Liver (tissue), 9 donors: ENCODE measurements around the gene UBASH3A. TPM values are rescaled to one million over a fixed set of nuclear protein-coding genes. Genes with fewer than 3 reads are reported as not detected.

Source experiments
- DNase-seq: peaks from one replicate; pipeline ENCODE4 v3.0.0-alpha.2; 2017; ENCODE audit warnings: low spot score
- H3K27ac ChIP-seq, 2 donors: one replicate each; pipeline ENCODE4 v1.7.0; 2013; ENCODE audit warnings: inconsistent platforms in 2 of 2, low read length in 2 of 2, control low read depth in 1 of 2, low read depth in 1 of 2, mild to moderate bottlenecking in 1 of 2
- H3K27me3 ChIP-seq, 4 donors: one replicate each; pipeline versions ENCODE4 v1.6.1 to v1.7.0; 2013; ENCODE audit warnings: low read length in 3 of 4, inconsistent platforms in 1 of 4, mild to moderate bottlenecking in 1 of 4, moderate library complexity in 1 of 4; ENCODE audit not compliant: control insufficient read depth in 4 of 4, insufficient read depth in 4 of 4
- H3K36me3 ChIP-seq, 4 donors: one replicate each; pipeline versions ENCODE4 v1.6.1 to v1.7.0; 2013; ENCODE audit warnings: low read length in 3 of 4, mild to moderate bottlenecking in 3 of 4, low read depth in 1 of 4, moderate library complexity in 1 of 4; ENCODE audit not compliant: control insufficient read depth in 4 of 4, insufficient read depth in 3 of 4
- H3K4me1 ChIP-seq, 4 donors: one replicate each; pipeline versions ENCODE4 v1.6.1 to v1.7.0; 2013; ENCODE audit warnings: low read length in 3 of 4, mild to moderate bottlenecking in 3 of 4, moderate library complexity in 1 of 4; ENCODE audit not compliant: control insufficient read depth in 4 of 4, insufficient read depth in 4 of 4
- H3K4me3 ChIP-seq, 3 donors: one replicate each; pipeline versions ENCODE4 v1.6.1 to v1.7.0; 2013; ENCODE audit warnings: low read length in 3 of 3, control low read depth in 1 of 3, low read depth in 1 of 3, mild to moderate bottlenecking in 1 of 3
- H3K9ac ChIP-seq, 2 donors: one replicate each; pipeline ENCODE4 v1.7.0; 2013; ENCODE audit warnings: low read length in 2 of 2, mild to moderate bottlenecking in 2 of 2, moderate library complexity in 2 of 2, control low read depth in 1 of 2, low read depth in 1 of 2
- H3K9me3 ChIP-seq, 4 donors: one replicate each; pipeline versions ENCODE4 v1.6.1 to v1.7.0; 2013; ENCODE audit warnings: low read length in 3 of 4; ENCODE audit not compliant: control insufficient read depth in 4 of 4
- EGR1 ChIP-seq, 2 donors: IDR thresholded peaks; 2 replicates each; pipeline ENCODE4 v1.6.1; 2016 to 2018; ENCODE audit warnings: antibody characterized with exemption in 2 of 2, low read depth in 2 of 2
- FOXA1 ChIP-seq: IDR thresholded peaks from 2 replicates; pipeline ENCODE4 v1.6.1; 2016; ENCODE audit warnings: antibody characterized with exemption
- FOXA2 ChIP-seq: IDR thresholded peaks from 2 replicates; pipeline ENCODE4 v1.6.1; 2016; ENCODE audit warnings: antibody characterized with exemption
- GABPA ChIP-seq, 2 donors: IDR thresholded peaks in 1 of 2; conservative IDR thresholded peaks in 1 of 2; 2 replicates each; pipeline ENCODE4 v1.6.1; 2016; ENCODE audit warnings: antibody characterized with exemption in 2 of 2, mild to moderate bottlenecking in 1 of 2, moderate library complexity in 1 of 2
- HNF4A ChIP-seq, 2 donors: conservative IDR thresholded peaks; 2 replicates each; pipeline ENCODE4 v1.6.1; 2016; ENCODE audit warnings: antibody characterized with exemption in 2 of 2, mild to moderate bottlenecking in 2 of 2
- HNF4G ChIP-seq: IDR thresholded peaks from 2 replicates; pipeline ENCODE4 v1.6.1; 2016; ENCODE audit warnings: antibody characterized with exemption
- JUND ChIP-seq, 2 donors: IDR thresholded peaks; 2 replicates each; pipeline ENCODE4 v1.6.1; 2016; ENCODE audit warnings: antibody characterized with exemption in 2 of 2
- NR2F2 ChIP-seq: IDR thresholded peaks from 2 replicates; pipeline ENCODE4 v1.6.1; 2016; ENCODE audit warnings: antibody characterized with exemption
- RAD21 ChIP-seq, 2 donors: IDR thresholded peaks; 2 replicates each; pipeline ENCODE4 v1.6.1; 2016; ENCODE audit warnings: antibody characterized with exemption in 2 of 2, mild to moderate bottlenecking in 2 of 2
- RXRA ChIP-seq, 2 donors: IDR thresholded peaks; 2 replicates each; pipeline ENCODE4 v1.6.1; 2017 to 2018; ENCODE audit warnings: antibody characterized with exemption in 2 of 2, mild to moderate bottlenecking in 1 of 2
- SP1 ChIP-seq: IDR thresholded peaks from 2 replicates; pipeline ENCODE4 v1.6.1; 2018; ENCODE audit warnings: antibody characterized with exemption, mild to moderate bottlenecking
- TAF1 ChIP-seq: conservative IDR thresholded peaks from 2 replicates; pipeline ENCODE4 v1.6.1; 2016; ENCODE audit warnings: antibody characterized with exemption, mild to moderate bottlenecking
- YY1 ChIP-seq: IDR thresholded peaks from 2 replicates; pipeline ENCODE4 v1.6.1; 2016; ENCODE audit warnings: antibody characterized with exemption, mild to moderate bottlenecking
- ZBTB33 ChIP-seq: IDR thresholded peaks from 2 replicates; pipeline ENCODE4 v1.6.1; 2016; ENCODE audit warnings: antibody characterized with exemption
- WGBS: extraction: QIAGEN DNeasy Blood & Tissue Kit; methylation state at CpG from one replicate; pipeline ENCODE4 v1.1.7; 2013; 5-methylcytosine and 5-hydroxymethylcytosine counted together
- polyA plus RNA-seq, 2 donors: library from polyadenylated mRNA; stranded (reverse) in 1 of 2; unstranded in 1 of 2; fragments of 200-250 nt in 1 of 2; fragments of >200 nt in 1 of 2; fragmentation: Nextera tagmentation in 1 of 2; extraction: Ambion mirVana in 1 of 2; gene quantifications; one replicate each; pipeline versions ENCODE4 v1.2.1 to v1.2.3, GENCODE V29; 2013 to 2015
- total RNA-seq, 2 donors: library from RNA; depleted of rRNA; stranded (reverse); fragments of >200 nt; gene quantifications; one replicate each; pipeline ENCODE4 v1.2.3, GENCODE V29; 2014
- TF ChIP-seq, protein P1 (sequence below): IDR thresholded peaks from 2 replicates; pipeline ENCODE4 v1.6.1; 2016; ENCODE audit warnings: antibody characterized with exemption, mild to moderate bottlenecking
- TF ChIP-seq, protein P2 (sequence below): IDR thresholded peaks from 2 replicates; pipeline ENCODE4 v1.6.1; 2016; ENCODE audit warnings: antibody characterized with exemption
- TF ChIP-seq, protein P3 (sequence below): fragments of 150-350 bp; IDR thresholded peaks from 2 replicates; pipeline ENCODE4 v1.5.1; 2017; ENCODE audit warnings: improper control_type of control experiment, low read depth, low read length; ENCODE audit not compliant: missing input control
- TF ChIP-seq, protein P4 (sequence below): IDR thresholded peaks from 2 replicates; pipeline ENCODE4 v1.6.1; 2016; ENCODE audit warnings: antibody characterized with exemption
- donor health status: healthy.
- donor health status: healthy.
- donor health status: healthy.
- donor health status: healthy.
- donor health status: healthy.

The UBASH3A gene
- total and polyA plus RNA-seq, 4 donors = 0.10 to 0.75 (median 0.45) TPM

GRCh38 chr21:42429856-42430255, 26.2 kb downstream of the UBASH3A start:
- 39% methylated on average over 9 of the region's 9 CpGs for WGBS
- Histone ChIP-seq H3K4me1 (no peaks in the 10 kb centered on the region), H3K9me3 (peaks cover 0 to 3% (median 0%) of the 10 kb centered on the region in 4 donors), H3K9ac (no peak overlapping the region), H3K4me3 (no peak overlapping the region), H3K27me3 (no peaks in the 10 kb centered on the region), H3K27ac (no peak overlapping the region), H3K36me3 (no peaks in the 10 kb centered on the region)
- TF ChIP-seq RAD21 (IDR thresholded peaks at IDR 0.05) (no peak), SP1 (no peak), JUND (IDR thresholded peaks at IDR 0.05) (no peak), YY1 (no peak), FOXA2 (no peak), FOXA1 (no peak), TAF1 (no peak), RXRA (IDR thresholded peaks at IDR 0.05) (no peak), GABPA (IDR thresholded peaks at IDR 0.05 in 1 of 2, conservative IDR thresholded peaks at IDR 0.05 in 1 of 2) (no peak), HNF4G (no peak), NR2F2 (no peak), ZBTB33 (no peak), EGR1 (IDR thresholded peaks at IDR 0.05; ENCODE audit: low read depth in 2 of 2) (no peak), HNF4A (conservative IDR thresholded peaks at IDR 0.05) (no peak)
- TF ChIP-seq, protein P1, sequence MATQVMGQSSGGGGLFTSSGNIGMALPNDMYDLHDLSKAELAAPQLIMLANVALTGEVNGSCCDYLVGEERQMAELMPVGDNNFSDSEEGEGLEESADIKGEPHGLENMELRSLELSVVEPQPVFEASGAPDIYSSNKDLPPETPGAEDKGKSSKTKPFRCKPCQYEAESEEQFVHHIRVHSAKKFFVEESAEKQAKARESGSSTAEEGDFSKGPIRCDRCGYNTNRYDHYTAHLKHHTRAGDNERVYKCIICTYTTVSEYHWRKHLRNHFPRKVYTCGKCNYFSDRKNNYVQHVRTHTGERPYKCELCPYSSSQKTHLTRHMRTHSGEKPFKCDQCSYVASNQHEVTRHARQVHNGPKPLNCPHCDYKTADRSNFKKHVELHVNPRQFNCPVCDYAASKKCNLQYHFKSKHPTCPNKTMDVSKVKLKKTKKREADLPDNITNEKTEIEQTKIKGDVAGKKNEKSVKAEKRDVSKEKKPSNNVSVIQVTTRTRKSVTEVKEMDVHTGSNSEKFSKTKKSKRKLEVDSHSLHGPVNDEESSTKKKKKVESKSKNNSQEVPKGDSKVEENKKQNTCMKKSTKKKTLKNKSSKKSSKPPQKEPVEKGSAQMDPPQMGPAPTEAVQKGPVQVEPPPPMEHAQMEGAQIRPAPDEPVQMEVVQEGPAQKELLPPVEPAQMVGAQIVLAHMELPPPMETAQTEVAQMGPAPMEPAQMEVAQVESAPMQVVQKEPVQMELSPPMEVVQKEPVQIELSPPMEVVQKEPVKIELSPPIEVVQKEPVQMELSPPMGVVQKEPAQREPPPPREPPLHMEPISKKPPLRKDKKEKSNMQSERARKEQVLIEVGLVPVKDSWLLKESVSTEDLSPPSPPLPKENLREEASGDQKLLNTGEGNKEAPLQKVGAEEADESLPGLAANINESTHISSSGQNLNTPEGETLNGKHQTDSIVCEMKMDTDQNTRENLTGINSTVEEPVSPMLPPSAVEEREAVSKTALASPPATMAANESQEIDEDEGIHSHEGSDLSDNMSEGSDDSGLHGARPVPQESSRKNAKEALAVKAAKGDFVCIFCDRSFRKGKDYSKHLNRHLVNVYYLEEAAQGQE = no peak
- TF ChIP-seq, protein P2, sequence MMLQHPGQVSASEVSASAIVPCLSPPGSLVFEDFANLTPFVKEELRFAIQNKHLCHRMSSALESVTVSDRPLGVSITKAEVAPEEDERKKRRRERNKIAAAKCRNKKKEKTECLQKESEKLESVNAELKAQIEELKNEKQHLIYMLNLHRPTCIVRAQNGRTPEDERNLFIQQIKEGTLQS = no peak
- TF ChIP-seq, protein P3, sequence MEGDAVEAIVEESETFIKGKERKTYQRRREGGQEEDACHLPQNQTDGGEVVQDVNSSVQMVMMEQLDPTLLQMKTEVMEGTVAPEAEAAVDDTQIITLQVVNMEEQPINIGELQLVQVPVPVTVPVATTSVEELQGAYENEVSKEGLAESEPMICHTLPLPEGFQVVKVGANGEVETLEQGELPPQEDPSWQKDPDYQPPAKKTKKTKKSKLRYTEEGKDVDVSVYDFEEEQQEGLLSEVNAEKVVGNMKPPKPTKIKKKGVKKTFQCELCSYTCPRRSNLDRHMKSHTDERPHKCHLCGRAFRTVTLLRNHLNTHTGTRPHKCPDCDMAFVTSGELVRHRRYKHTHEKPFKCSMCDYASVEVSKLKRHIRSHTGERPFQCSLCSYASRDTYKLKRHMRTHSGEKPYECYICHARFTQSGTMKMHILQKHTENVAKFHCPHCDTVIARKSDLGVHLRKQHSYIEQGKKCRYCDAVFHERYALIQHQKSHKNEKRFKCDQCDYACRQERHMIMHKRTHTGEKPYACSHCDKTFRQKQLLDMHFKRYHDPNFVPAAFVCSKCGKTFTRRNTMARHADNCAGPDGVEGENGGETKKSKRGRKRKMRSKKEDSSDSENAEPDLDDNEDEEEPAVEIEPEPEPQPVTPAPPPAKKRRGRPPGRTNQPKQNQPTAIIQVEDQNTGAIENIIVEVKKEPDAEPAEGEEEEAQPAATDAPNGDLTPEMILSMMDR = no peak
- TF ChIP-seq, protein P4, sequence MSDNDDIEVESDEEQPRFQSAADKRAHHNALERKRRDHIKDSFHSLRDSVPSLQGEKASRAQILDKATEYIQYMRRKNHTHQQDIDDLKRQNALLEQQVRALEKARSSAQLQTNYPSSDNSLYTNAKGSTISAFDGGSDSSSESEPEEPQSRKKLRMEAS = no peak
- no peak for DNase-seq
